OCI-LY3 (cell line): ENCODE data around the gene NOVA1.

Experiments used
- H2AFZ ChIP-seq: fragments of 200-600, 300-600 bp; shearing (Covaris generic); 2 replicates; pipeline ENCODE4 v1.6.0; 2014; ENCODE audit warnings: antibody characterized with exemption, low read depth, low read length
- H3K27ac ChIP-seq: fragments of 200-600, 300-600 bp; sonication (generic); 2 replicates; pipeline ENCODE4 v1.5.1; 2014; ENCODE audit warnings: mild to moderate bottlenecking, low read length, moderate library complexity, mixed read lengths
- H3K27me3 ChIP-seq: fragments of 200-600, 300-600 bp; sonication (generic); 2 replicates; pipeline ENCODE4 v1.6.1; 2014; ENCODE audit warnings: low read depth, low read length, mixed read lengths
- H3K36me3 ChIP-seq: fragments of 200-600, 300-600 bp; sonication (generic); replicated peaks from 2 replicates; pipeline ENCODE3; 2014; ENCODE audit warnings: low read depth, low read length, mixed read lengths
- H3K4me1 ChIP-seq: fragments of 300-600, 200-600 bp; sonication (generic); 2 replicates; pipeline ENCODE4 v1.6.1; 2014; ENCODE audit warnings: low read length, mixed read lengths
- H3K4me2 ChIP-seq: fragments of 200-600, 300-600 bp; sonication (generic); 2 replicates; pipeline ENCODE4 v1.6.1; 2014; ENCODE audit warnings: low read length, mixed read lengths
- H3K4me3 ChIP-seq: fragments of 300-600, 200-600 bp; sonication (generic); 2 replicates; pipeline ENCODE4 v1.5.1; 2014; ENCODE audit warnings: antibody characterized with exemption, mild to moderate bottlenecking, low read length, moderate library complexity
- H3K79me2 ChIP-seq: fragments of 300-600, 200-600 bp; shearing (Covaris generic); 2 replicates; pipeline ENCODE4 v1.6.1; 2014; ENCODE audit warnings: mild to moderate bottlenecking, low read length, mixed read lengths
- H3K9ac ChIP-seq: fragments of 300-600, 200-600 bp; shearing (Covaris generic); 2 replicates; pipeline ENCODE4 v1.6.0; 2014; ENCODE audit warnings: mild to moderate bottlenecking, low read length, moderate library complexity
- H3K9me3 ChIP-seq: fragments of 200-600, 300-600 bp; shearing (Covaris generic); 2 replicates; pipeline ENCODE4 v1.6.1; 2014; ENCODE audit warnings: low read length, mixed read lengths; ENCODE audit not compliant: insufficient read depth
- H4K20me1 ChIP-seq: fragments of 200-600, 300-600 bp; sonication (generic); 2 replicates; pipeline ENCODE4 v1.6.1; 2016; ENCODE audit warnings: low read length, mixed read lengths; ENCODE audit not compliant: insufficient read depth
- CTCF ChIP-seq: fragments of 200-600, 300-600 bp; sonication (generic); IDR thresholded peaks from 2 replicates; pipeline ENCODE4 v1.5.1; 2014; ENCODE audit warnings: antibody characterized with exemption, low read length, low read depth
- EZH2phosphoT487 ChIP-seq: fragments of 200-600 bp; shearing (Covaris generic); IDR thresholded peaks from 2 replicates; pipeline ENCODE4 v1.6.1; 2018; ENCODE audit warnings: antibody characterized with exemption, mixed run types, low read depth

NOVA1 gene

GRCh38 chr14:26401179-26401968 is 196.5 kb downstream of the NOVA1 start:
- H3K9ac ChIP-seq = no peak overlapping the region
- no peak overlapping the region for H3K4me2 ChIP-seq
- no peaks in the 10 kb centered on the region for H3K36me3 ChIP-seq
- no peaks in the 10 kb centered on the region for H3K4me1 ChIP-seq
- H3K27ac ChIP-seq = no peak overlapping the region
- H3K9me3 ChIP-seq = no peaks in the 10 kb centered on the region
- no peak overlapping the region for H3K4me3 ChIP-seq
- no peaks in the 10 kb centered on the region for H3K27me3 ChIP-seq
- no peak overlapping the region for H2AFZ ChIP-seq
- H3K79me2 ChIP-seq = no peaks in the 10 kb centered on the region
- TF ChIP-seq EZH2phosphoT487 = no peak
- TF ChIP-seq CTCF = no peak
- no peaks in the 10 kb centered on the region for H4K20me1 ChIP-seq

- Histone ChIP-seq H2AFZ (no peak overlapping the region), H3K27me3 (no peaks in the 10 kb centered on the region), H3K36me3 (no peaks in the 10 kb centered on the region), H3K4me1 (no peaks in the 10 kb centered on the region), H3K27ac (no peak overlapping the region), H3K9ac (no peak overlapping the region), H3K4me3 (no peak overlapping the region), H3K79me2 (no peaks in the 10 kb centered on the region), H3K9me3 (no peaks in the 10 kb centered on the region), H3K4me2 (no peak overlapping the region), H4K20me1 (no peaks in the 10 kb centered on the region)
- TF ChIP-seq EZH2phosphoT487 (no peak), CTCF (no peak)
Measured at GRCh38 chr14:26400373-26400772, 197.5 kb downstream of the NOVA1 start.

- Histone ChIP-seq H3K27ac (no peak overlapping the region), H2AFZ (no peak overlapping the region), H4K20me1 (no peaks in the 10 kb centered on the region), H3K9ac (no peak overlapping the region), H3K4me3 (no peak overlapping the region), H3K79me2 (no peaks in the 10 kb centered on the region), H3K4me1 (no peaks in the 10 kb centered on the region), H3K9me3 (no peaks in the 10 kb centered on the region), H3K4me2 (no peak overlapping the region), H3K27me3 (no peaks in the 10 kb centered on the region), H3K36me3 (no peaks in the 10 kb centered on the region)
- TF ChIP-seq CTCF = no peak
- no peak for TF ChIP-seq EZH2phosphoT487
Measured at GRCh38 chr14:26398616-26399015, 199.2 kb downstream of the NOVA1 start.
